Esophagus squamous epithelium (tissue), 5 donors: ENCODE results near the gene RPL28. TPM values are rescaled to one million over a fixed set of nuclear protein-coding genes. Genes with fewer than 3 reads are reported as not detected.

ENCODE experiments used
- DNase-seq: peaks from one replicate; lab custom pipeline; 2025; lab: John Stamatoyannopoulos, UW
- H3K27ac ChIP-seq, 4 donors: fragments of 200-600 bp; sonication (generic); one replicate each; pipeline ENCODE4 v1.5.1; 2016 to 2019; ENCODE audit warnings: mild to moderate bottlenecking in 1 of 4
- H3K27me3 ChIP-seq, 4 donors: fragments of 200-600 bp; sonication (generic); 1 replicate in 3 of 4; 2 replicates in 1 of 4; pipeline versions ENCODE4 v1.5.1 to v1.6.0; 2017 to 2021; ENCODE audit warnings: antibody characterized with exemption in 1 of 4
- H3K36me3 ChIP-seq, 3 donors: fragments of 200-600 bp; sonication (generic); one replicate each; pipeline ENCODE4 v1.5.1; 2016 to 2019
- H3K4me1 ChIP-seq, 3 donors: fragments of 200-600 bp; sonication (generic); one replicate each; pipeline ENCODE4 v1.5.1; 2017 to 2019
- H3K4me3 ChIP-seq, 4 donors: fragments of 200-600 bp; sonication (generic); 1 replicate in 3 of 4; 2 replicates in 1 of 4; pipeline ENCODE4 v1.5.1; 2016 to 2019; ENCODE audit warnings: mild to moderate bottlenecking in 2 of 4, moderate library complexity in 1 of 4
- H3K9me3 ChIP-seq, 3 donors: fragments of 200-600 bp; sonication (generic); one replicate each; pipeline ENCODE4 v1.5.1; 2016 to 2019
- POLR2A ChIP-seq, 4 donors: fragments of 450-650 bp; IDR thresholded peaks; one replicate each; pipeline ENCODE4 v1.6.1; 2017; ENCODE audit warnings: antibody characterized with exemption in 4 of 4, mild to moderate bottlenecking in 4 of 4, moderate library complexity in 3 of 4
- WGBS, 2 donors: methylation state at CpG; one replicate each; pipeline ENCODE4 v1.1.5; 2018; 5-methylcytosine and 5-hydroxymethylcytosine counted together
- intact Hi-C: fragments of 100-400 bp; cut with DNase I; formaldehyde crosslinking; loops from one replicate; pipeline ENCODE4 v1.15.0; 2022
- total RNA-seq, 4 donors: library from RNA; depleted of rRNA; stranded (reverse); fragments of >200 nt; gene quantifications; one replicate each; pipeline ENCODE4 v1.1.0, GENCODE V29; 2016
- TF ChIP-seq, protein P1 (sequence below), 6 experiments: fragments of 450-650 bp in 4 of 6; fragments of 200-600 bp in 2 of 6; sonication (generic) in 2 of 6; IDR thresholded peaks; one replicate each; pipeline ENCODE4 v1.5.1; 2016 to 2019; ENCODE audit warnings: antibody characterized with exemption in 6 of 6, mild to moderate bottlenecking in 4 of 6, moderate library complexity in 4 of 6
- donor health status: DM: yes; HTN: yes; CAD: no.

The RPL28 gene
- total RNA-seq, 4 donors from 2014 or later: 395 to 866 (median 753) TPM

DNA sequence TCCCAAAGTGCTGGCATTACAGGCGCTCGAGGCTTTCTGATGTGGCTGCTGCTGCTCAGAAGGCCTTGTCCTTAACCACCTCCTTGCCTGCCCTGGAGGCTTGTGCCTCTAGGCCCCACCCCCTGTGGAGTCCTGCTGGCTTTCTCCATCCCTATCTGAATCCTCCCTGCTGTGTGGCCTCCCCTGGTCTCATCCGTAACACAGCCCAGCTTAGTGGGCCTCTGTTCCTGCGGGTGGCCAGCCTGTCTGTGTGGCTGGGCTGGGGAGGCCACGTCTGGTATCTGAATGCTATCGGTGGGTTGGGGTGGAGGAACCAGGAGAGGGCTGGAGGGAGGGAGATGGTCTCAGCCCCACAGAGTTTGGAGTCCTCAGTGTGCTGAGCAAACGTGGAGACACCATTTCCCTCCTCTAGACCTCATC, 4.7 kb downstream of the RPL28 start:
- H3K4me1 ChIP-seq: peaks cover 23 to 66% (median 46%) of the 10 kb centered on the region in 3 donors
- WGBS, 2 donors: 33 to 66% methylated on average over 1 to 4 of the region's 7 CpGs
- no peaks in the 10 kb centered on the region for H3K9me3 ChIP-seq
- no peaks in the 10 kb centered on the region for H3K27me3 ChIP-seq
- H3K36me3 ChIP-seq: peaks cover 6 to 52% (median 22%) of the 10 kb centered on the region in 3 donors
- TF ChIP-seq, protein P1, sequence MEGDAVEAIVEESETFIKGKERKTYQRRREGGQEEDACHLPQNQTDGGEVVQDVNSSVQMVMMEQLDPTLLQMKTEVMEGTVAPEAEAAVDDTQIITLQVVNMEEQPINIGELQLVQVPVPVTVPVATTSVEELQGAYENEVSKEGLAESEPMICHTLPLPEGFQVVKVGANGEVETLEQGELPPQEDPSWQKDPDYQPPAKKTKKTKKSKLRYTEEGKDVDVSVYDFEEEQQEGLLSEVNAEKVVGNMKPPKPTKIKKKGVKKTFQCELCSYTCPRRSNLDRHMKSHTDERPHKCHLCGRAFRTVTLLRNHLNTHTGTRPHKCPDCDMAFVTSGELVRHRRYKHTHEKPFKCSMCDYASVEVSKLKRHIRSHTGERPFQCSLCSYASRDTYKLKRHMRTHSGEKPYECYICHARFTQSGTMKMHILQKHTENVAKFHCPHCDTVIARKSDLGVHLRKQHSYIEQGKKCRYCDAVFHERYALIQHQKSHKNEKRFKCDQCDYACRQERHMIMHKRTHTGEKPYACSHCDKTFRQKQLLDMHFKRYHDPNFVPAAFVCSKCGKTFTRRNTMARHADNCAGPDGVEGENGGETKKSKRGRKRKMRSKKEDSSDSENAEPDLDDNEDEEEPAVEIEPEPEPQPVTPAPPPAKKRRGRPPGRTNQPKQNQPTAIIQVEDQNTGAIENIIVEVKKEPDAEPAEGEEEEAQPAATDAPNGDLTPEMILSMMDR (IDR thresholded peaks at IDR 0.05): no peak
- TF ChIP-seq POLR2A (IDR thresholded peaks at IDR 0.05): no peak
- DNase-seq: no peak
- no peak overlapping the region for H3K4me3 ChIP-seq
- H3K27ac ChIP-seq: peak overlapping the region in 1 of 4 donors; percentile 33
- intact Hi-C loops: no loop called here

DNA sequence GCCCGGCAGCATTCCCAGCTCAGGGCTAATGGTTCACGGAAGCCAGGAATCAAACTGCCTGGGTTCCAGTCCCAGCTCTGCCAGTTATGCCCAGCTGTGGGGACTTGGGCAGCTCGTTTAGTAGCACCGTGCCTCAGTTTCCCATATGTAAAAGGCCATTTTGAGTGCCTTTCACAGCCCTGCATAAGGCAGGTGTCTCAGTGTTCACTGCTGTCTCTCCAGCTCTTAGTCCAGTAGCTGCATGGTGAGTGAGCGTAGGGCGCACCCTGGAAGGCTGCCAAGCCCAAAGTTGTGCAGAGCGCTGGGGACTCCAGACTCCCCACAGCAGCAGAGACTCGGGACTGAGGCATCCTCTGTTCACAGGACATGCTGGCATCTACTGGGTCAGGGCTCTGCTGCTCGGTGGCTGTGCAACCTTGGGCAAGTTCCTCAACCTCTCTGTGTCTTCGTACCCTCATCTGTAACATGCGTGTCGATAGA, 5.5 kb downstream of the RPL28 start:
- DNase-seq: no peak
- no peak for TF ChIP-seq POLR2A (IDR thresholded peaks at IDR 0.05)
- intact Hi-C loops: no loop called here
- Histone ChIP-seq H3K4me3 (no peak overlapping the region), H3K27me3 (no peaks in the 10 kb centered on the region), H3K9me3 (no peaks in the 10 kb centered on the region), H3K36me3 (peaks cover 6 to 52% (median 22%) of the 10 kb centered on the region in 3 donors), H3K27ac (peak overlapping the region in 3 of 4 donors; percentile 7 to 33 (median 25)), H3K4me1 (peaks cover 23 to 66% (median 46%) of the 10 kb centered on the region in 3 donors)
- 45 to 71% methylated on average over 7 of the region's 12 CpGs for WGBS, 2 donors

DNA sequence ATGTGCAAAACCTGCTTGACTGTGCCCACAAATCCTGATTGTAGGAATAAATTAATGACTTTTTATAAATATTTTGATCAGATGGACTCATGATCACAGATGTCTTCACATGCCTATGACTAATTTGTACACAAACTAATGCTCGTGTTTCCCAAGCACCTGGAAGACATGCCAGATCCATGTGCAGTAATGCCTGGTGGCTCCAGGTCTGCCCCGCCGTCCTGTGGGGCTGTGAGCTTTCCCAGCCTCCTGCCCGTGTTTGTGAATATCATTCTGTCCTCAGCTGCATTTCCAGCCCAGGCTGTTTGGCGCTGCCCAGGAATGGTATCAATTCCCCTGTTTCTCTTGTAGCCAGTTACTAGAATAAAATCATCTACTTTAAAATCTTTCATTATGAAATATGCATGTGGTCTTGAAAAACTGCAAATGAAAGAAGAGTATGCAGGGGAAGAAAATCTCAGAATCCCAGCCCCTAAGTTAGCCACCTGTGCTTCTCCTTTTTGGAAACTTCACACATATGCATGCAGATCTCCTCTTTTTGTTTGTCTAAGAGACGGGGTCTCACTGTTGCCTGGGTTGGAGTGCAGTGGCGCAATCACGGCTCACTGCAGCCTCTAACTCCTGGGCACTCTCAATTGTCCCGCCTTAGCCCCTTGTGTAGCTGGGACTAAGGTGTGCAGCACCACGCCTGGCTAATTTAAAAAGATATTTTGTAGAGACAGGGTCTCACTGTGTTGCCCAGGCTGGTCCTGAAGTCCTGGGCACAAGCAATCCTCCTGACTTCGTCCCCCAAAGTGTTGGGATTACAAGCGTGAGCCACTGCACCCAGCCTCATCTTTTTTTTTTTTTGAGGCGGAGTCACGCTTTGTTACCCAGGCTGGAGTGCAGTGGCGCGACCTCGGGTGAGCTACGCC, 6.2 kb downstream of the RPL28 start:
- H3K4me3 ChIP-seq: no peak overlapping the region
- no peaks in the 10 kb centered on the region for H3K9me3 ChIP-seq
- DNase-seq: no peak
- TF ChIP-seq POLR2A (IDR thresholded peaks at IDR 0.05): no peak
- TF ChIP-seq, protein P1 (IDR thresholded peaks at IDR 0.05): no peak
- H3K4me1 ChIP-seq: peaks cover 19 to 59% (median 43%) of the 10 kb centered on the region in 3 donors
- peak overlapping the region in 3 of 4 donors; percentile 7 to 33 (median 25) for H3K27ac ChIP-seq
- H3K27me3 ChIP-seq: no peaks in the 10 kb centered on the region
- intact Hi-C loops: no loop called here
- WGBS, 2 donors: 63 to 65% methylated on average over 11 to 18 of the region's 18 CpGs
- peaks cover 6 to 45% (median 22%) of the 10 kb centered on the region in 3 donors for H3K36me3 ChIP-seq

DNA sequence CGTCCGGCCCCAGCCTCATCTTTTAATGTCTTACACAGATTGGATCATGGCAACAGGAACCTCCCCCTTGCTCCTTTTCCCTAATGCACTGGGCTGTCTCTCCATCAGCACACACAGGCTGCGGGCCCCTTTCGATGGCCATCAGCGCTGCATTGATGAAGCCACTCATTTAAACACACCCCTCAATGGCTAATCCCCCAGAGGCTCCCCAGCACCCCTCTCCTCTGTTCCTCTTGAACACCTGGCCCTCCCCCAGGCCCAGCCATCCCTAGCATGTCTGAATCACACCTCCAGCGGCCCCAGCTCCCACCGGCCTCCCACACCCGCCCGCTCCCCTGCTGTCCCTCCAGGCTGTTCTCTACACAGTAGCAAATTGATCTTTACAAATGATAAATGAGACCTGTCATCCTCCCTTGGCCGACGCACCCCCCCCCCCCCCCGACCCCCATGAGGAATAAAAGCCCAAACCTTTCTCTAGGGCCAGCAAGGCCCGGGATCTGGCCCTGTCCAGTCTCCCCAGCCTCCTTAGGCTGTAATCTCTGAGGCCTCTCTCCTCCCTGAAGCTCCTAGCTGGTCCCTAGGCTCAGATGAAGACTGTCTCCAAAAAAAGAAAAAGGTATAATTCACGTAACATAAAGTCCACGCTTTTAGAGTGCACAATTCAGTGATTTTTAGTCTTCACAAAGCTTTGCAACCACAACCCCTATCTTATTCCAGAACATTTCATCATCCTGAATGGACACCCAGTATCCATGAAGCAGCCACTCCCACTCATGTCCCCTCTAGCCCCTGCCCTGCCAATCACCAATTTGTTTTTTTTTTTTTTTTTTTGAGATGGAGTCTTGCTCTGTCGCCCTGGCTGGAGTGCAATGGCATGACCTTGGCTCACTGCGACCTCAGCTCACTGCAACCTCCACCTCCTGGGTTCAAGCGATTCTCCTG, 7.4 kb downstream of the RPL28 start:
- DNase-seq: no peak
- no peak for TF ChIP-seq POLR2A (IDR thresholded peaks at IDR 0.05)
- TF ChIP-seq, protein P1 (IDR thresholded peaks at IDR 0.05): no peak
- 66 to 70% methylated on average over 16 to 18 of the region's 18 CpGs for WGBS, 2 donors
- Histone ChIP-seq H3K9me3 (no peaks in the 10 kb centered on the region), H3K4me3 (no peak overlapping the region), H3K27me3 (no peaks in the 10 kb centered on the region), H3K36me3 (peaks cover 1 to 34% (median 17%) of the 10 kb centered on the region in 3 donors), H3K4me1 (peaks cover 8 to 52% (median 32%) of the 10 kb centered on the region in 3 donors), H3K27ac (no peak overlapping the region)
- intact Hi-C loops: no loop called here

DNA sequence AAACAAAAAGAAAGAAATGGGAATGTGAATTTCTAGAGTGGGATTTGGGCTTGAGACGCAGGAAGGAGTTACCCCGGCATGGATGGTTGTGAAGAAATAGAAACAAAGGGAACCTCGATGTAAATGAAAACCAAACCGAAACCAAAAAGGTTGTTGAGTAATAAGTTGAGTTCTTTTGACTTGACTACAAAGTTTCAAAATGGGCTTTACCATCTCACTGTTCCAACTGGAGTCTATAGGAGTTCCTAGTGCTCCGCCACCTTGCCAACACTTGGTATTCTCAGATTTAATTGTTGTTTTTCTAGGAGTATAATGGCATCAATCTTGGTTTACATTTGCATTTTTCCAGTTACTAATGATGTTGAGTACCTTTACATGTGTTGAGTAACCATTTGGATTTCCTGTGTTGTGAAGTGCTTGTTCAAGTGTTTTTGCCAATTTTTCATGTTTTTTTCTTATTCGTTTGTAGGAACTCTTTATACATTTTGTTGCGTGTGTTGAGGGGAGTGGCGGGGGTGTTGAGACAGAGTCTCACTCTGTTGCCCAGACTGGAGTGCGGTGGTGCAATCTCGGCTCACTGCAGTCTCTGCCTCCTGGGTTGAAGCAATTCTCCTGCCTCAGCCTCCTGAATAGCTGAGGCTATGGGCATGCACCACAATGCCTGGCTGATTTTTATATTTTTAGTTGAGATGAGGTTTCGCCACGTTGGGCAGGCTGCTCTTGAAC, 12.6 kb downstream of the RPL28 start:
- no peak overlapping the region for H3K27ac ChIP-seq
- DNase-seq: no peak

More for the DNA sequence above, 12.6 kb downstream of the RPL28 start:
- intact Hi-C loops: no loop called here
- Histone ChIP-seq H3K9me3 (no peaks in the 10 kb centered on the region), H3K27me3 (no peaks in the 10 kb centered on the region), H3K4me1 (peaks cover 14 to 54% (median 25%) of the 10 kb centered on the region in 3 donors), H3K36me3 (peaks cover 18 to 35% (median 19%) of the 10 kb centered on the region in 3 donors), H3K4me3 (no peak overlapping the region)
- TF ChIP-seq, protein P1 (IDR thresholded peaks at IDR 0.05): no peak
- TF ChIP-seq POLR2A (IDR thresholded peaks at IDR 0.05): no peak
- 56 to 69% methylated on average over 10 to 11 of the region's 12 CpGs for WGBS, 2 donors
